MM.1S (cell line): ENCODE data around the gene TMC4.

ENCODE experiments used
- DNase-seq: peaks from one replicate; pipeline ENCODE4 v3.0.0-alpha.2; 2015
- H2AFZ ChIP-seq: fragments of 300-600 bp; sonication (generic); 2 replicates; pipeline ENCODE4 v1.6.0; 2016; ENCODE audit warnings: antibody characterized with exemption, low read length
- H3F3A ChIP-seq: fragments of 300-600 bp; sonication (generic); 2 replicates; pipeline ENCODE4 v1.6.1; 2016; ENCODE audit warnings: mild to moderate bottlenecking, antibody characterized with exemption, low read length, moderate library complexity, mixed read lengths; ENCODE audit not compliant: insufficient read depth
- H3K27ac ChIP-seq: fragments of 300-600 bp; sonication (generic); 2 replicates; pipeline ENCODE4 v1.5.1; 2016; ENCODE audit warnings: mild to moderate bottlenecking, low read length
- H3K27me3 ChIP-seq: fragments of 300-600 bp; sonication (generic); replicated peaks from 2 replicates; pipeline ENCODE4 v1.6.0; 2016; ENCODE audit warnings: low read length; ENCODE audit not compliant: insufficient read depth
- H3K36me3 ChIP-seq: fragments of 300-600 bp; sonication (generic); replicated peaks from 2 replicates; pipeline ENCODE4 v1.6.1; 2016; ENCODE audit warnings: mild to moderate bottlenecking, low read length, mixed read lengths; ENCODE audit not compliant: insufficient read depth
- H3K4me1 ChIP-seq: fragments of 300-600 bp; sonication (generic); 2 replicates; pipeline ENCODE4 v1.6.1; 2016; ENCODE audit warnings: low read length, mixed read lengths
- H3K4me2 ChIP-seq: fragments of 300-600 bp; sonication (generic); 2 replicates; pipeline ENCODE4 v1.6.0; 2016; ENCODE audit warnings: low read depth, low read length
- H3K4me3 ChIP-seq: fragments of 300-600 bp; sonication (generic); 2 replicates; pipeline ENCODE4 v1.5.1; 2016; ENCODE audit warnings: low read length, mixed read lengths
- H3K79me2 ChIP-seq: fragments of 300-600 bp; sonication (generic); 2 replicates; pipeline ENCODE4 v1.6.1; 2016; ENCODE audit warnings: mixed run types, low read length, mixed read lengths
- H3K9ac ChIP-seq: fragments of 300-600 bp; sonication (generic); 2 replicates; pipeline ENCODE4 v1.6.1; 2016; ENCODE audit warnings: low read length, mixed read lengths
- H3K9me2 ChIP-seq: fragments of 300-600 bp; sonication (generic); replicated peaks from 2 replicates; pipeline ENCODE4 v1.6.1; 2016; ENCODE audit warnings: mild to moderate bottlenecking, low read length, mixed read lengths; ENCODE audit not compliant: insufficient read depth
- H3K9me3 ChIP-seq: fragments of 300-600 bp; sonication (generic); replicated peaks from 2 replicates; pipeline ENCODE4 v1.6.1; 2016; ENCODE audit warnings: mild to moderate bottlenecking, low read length, mixed read lengths; ENCODE audit not compliant: insufficient read depth
- H4K20me1 ChIP-seq: fragments of 300-600 bp; sonication (generic); 2 replicates; pipeline ENCODE4 v1.6.1; 2016; ENCODE audit warnings: mild to moderate bottlenecking, low read length, moderate library complexity, mixed read lengths; ENCODE audit not compliant: insufficient read depth
- EZH2 ChIP-seq: fragments of 300-600 bp; sonication (generic); optimal IDR thresholded peaks from 2 replicates; pipeline ENCODE3; 2017; ENCODE audit warnings: low read depth, mild to moderate bottlenecking, antibody characterized with exemption, low read length, mixed read lengths
- EZH2phosphoT487 ChIP-seq: fragments of 300-600 bp; sonication (generic); IDR thresholded peaks from 2 replicates; pipeline ENCODE4 v1.6.1; 2018; ENCODE audit warnings: antibody characterized with exemption, low read length
- TF ChIP-seq, protein P1 (sequence below): fragments of 300-600 bp; sonication (generic); IDR thresholded peaks from 2 replicates; pipeline ENCODE4 v1.5.1; 2016; ENCODE audit warnings: antibody characterized with exemption, low read length, mixed read lengths

The TMC4 gene

DNA sequence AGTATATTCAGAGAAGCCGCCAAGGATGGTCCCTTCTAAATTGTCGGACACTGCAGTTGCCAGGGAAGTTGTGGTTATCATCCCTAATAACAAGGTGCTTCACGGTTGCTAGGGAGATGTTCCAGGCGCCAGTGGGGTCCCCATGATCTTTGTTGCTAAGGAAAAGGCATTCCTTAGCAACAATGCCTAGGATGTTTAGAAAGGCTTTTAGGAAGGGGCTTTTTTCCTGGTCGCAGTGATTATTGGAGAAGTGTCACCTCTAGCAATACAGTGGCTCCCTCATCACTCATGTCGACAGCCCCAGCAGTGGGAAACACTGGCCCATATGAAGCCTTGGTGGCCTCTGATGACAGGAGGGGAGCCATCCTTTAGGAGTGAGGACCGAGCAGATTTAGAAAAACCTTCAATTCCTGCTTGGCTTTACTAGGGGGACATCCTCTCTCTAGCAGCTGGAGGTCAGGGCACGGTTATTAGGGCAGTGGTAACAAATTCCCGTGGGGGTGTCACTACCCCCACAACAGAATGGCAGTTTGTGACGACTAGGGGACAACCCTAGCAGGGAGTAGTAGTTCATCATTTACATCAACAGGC is 6.4 kb upstream of the TMC4 start:
- DNase-seq, result no peak
- H3K9me3 ChIP-seq, result no peaks in the 10 kb centered on the region
- no peak overlapping the region for H3K27ac ChIP-seq
- H3K4me2 ChIP-seq, result no peak overlapping the region
- H3K4me1 ChIP-seq, result no peaks in the 10 kb centered on the region
- no peaks in the 10 kb centered on the region for H3K79me2 ChIP-seq
- H3K36me3 ChIP-seq, result no peaks in the 10 kb centered on the region
- H3K9ac ChIP-seq, result no peak overlapping the region
- TF ChIP-seq EZH2phosphoT487 (no peak), EZH2 (no peak)
- TF ChIP-seq, protein P1, sequence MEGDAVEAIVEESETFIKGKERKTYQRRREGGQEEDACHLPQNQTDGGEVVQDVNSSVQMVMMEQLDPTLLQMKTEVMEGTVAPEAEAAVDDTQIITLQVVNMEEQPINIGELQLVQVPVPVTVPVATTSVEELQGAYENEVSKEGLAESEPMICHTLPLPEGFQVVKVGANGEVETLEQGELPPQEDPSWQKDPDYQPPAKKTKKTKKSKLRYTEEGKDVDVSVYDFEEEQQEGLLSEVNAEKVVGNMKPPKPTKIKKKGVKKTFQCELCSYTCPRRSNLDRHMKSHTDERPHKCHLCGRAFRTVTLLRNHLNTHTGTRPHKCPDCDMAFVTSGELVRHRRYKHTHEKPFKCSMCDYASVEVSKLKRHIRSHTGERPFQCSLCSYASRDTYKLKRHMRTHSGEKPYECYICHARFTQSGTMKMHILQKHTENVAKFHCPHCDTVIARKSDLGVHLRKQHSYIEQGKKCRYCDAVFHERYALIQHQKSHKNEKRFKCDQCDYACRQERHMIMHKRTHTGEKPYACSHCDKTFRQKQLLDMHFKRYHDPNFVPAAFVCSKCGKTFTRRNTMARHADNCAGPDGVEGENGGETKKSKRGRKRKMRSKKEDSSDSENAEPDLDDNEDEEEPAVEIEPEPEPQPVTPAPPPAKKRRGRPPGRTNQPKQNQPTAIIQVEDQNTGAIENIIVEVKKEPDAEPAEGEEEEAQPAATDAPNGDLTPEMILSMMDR, result no peak
- no peaks in the 10 kb centered on the region for H3K9me2 ChIP-seq
- no peaks in the 10 kb centered on the region for H4K20me1 ChIP-seq
- no peak overlapping the region for H2AFZ ChIP-seq
- H3K27me3 ChIP-seq, result no peaks in the 10 kb centered on the region
- no peaks in the 10 kb centered on the region for H3F3A ChIP-seq
- H3K4me3 ChIP-seq, result no peak overlapping the region

DNA sequence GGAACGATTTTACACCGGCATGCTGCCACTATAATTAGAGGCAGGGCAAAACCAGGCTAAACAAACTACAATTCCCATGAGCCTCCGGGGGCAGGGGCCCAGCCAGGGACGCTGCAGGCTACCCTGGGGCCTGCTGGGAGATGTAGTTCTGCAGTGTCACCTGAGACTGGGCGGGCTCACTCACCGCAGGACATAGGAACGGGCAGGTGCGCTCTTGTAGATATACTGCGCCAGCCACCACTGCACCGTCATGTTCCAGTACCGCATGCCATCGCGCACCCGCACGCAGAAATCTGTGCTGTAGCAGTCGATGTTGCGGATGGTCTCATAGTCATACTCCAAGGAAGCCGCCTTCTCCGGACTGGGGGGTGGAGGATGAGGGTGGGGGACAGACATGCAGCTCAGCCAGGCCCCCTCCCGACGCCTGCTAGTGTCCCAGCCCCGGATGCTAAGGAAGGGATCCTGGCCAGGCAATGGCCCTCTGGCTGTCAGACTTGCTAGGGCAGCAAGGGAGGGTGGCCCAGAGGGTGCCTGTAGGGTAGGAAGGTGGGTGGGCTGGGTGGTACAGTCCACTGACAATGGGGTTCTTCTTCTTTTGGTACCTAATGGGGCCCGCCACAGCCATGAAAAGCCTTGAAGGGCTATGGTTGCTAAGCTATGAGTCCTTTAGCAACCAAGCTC is 5.8 kb upstream of the TMC4 start:
- Histone ChIP-seq H3F3A (no peaks in the 10 kb centered on the region), H3K4me1 (no peaks in the 10 kb centered on the region), H3K9me2 (no peaks in the 10 kb centered on the region), H2AFZ (no peak overlapping the region), H3K36me3 (no peaks in the 10 kb centered on the region), H4K20me1 (no peaks in the 10 kb centered on the region), H3K4me3 (no peak overlapping the region), H3K9me3 (no peaks in the 10 kb centered on the region), H3K27ac (no peak overlapping the region), H3K27me3 (no peaks in the 10 kb centered on the region), H3K79me2 (no peaks in the 10 kb centered on the region), H3K4me2 (no peak overlapping the region), H3K9ac (no peak overlapping the region)
- TF ChIP-seq EZH2phosphoT487, result no peak
- TF ChIP-seq EZH2, result no peak
- TF ChIP-seq, protein P1, result no peak
- DNase-seq, result no peak

DNA sequence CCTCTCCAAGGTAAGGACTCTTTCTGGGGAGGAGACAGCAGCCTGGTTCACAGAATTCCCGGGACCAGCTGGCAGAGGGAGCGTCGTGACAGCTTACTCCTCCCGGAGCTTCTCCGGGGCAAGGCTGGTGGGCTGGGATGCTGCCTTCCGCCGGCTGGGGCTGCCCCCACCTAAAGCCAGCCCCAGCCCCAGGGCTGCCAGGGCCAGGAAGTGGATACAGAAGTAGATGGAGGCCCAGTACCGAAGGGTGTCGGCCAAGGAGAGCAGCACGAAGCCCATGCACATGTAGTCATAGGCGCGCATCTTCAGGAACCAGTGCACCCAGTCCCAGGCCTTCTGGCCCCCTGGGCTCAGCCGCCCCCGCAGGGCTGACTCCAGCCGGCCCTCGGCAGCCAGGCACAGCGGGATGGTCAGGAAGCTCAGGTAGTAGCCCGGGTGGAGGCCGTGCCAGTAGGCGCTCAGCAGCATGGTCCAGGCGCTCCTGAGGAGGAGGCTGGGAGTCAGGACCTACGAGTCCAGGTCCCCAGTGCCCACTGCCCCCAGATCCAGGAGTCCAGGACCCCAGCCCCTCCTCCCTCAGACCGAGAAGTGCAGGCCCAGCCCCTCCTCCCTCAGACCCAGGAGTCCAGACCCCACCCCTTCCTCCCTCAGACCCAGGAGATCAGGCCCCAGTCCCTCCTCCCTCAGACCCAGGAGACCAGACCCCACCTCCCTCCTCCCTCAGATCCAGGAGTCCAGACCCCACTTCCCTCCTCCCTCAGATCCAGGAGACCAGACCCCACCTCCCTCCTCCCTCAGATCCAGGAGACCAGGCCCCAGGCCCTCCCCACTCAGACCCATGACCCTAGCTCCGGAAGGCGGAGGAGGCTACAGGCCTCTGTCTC is 1.2 kb upstream of the TMC4 start:
- H2AFZ ChIP-seq, result no peak overlapping the region
- no peak overlapping the region for H3K4me3 ChIP-seq
- no peaks in the 10 kb centered on the region for H3F3A ChIP-seq
- no peaks in the 10 kb centered on the region for H3K27me3 ChIP-seq
- H3K9ac ChIP-seq, result no peak overlapping the region
- no peaks in the 10 kb centered on the region for H3K4me1 ChIP-seq
- H3K4me2 ChIP-seq, result no peak overlapping the region
- no peak for DNase-seq
- H3K9me2 ChIP-seq, result no peaks in the 10 kb centered on the region
- H4K20me1 ChIP-seq, result no peaks in the 10 kb centered on the region
- H3K9me3 ChIP-seq, result no peaks in the 10 kb centered on the region
- no peak overlapping the region for H3K27ac ChIP-seq
- TF ChIP-seq, protein P1, result no peak
- TF ChIP-seq EZH2phosphoT487 (no peak), EZH2 (no peak)
- H3K79me2 ChIP-seq, result no peaks in the 10 kb centered on the region
- H3K36me3 ChIP-seq, result no peaks in the 10 kb centered on the region
